K562 (cell line): ENCODE results near the gene ITPR2. TPM values are rescaled to one million over a fixed set of nuclear protein-coding genes. Genes with fewer than 3 reads are reported as not detected.
A peak's percentile ranks its signal among the peaks of the same experiment; 100 is the strongest.

Experiments used
- ATAC-seq: fragments of 200-7000 bp; cut with Tn5 transposase; 3 replicates; pipeline ENCODE4 v1.9.1; 2020; ENCODE audit warnings: moderate library complexity
- BruUV-seq: library from RNA; stranded (reverse); fragments of 400-500 nt; replicated peaks from 2 replicates; lab custom pipeline; 2021; lab: Mats Ljungman, UMichigan
- CTCF ChIA-PET: fragments of 300-600 bp; formaldehyde crosslinking; extraction: SDS; loops from one replicate; lab custom pipeline; 2021; ENCODE audit warnings: low intra/inter-chr PET ratio; lab: Yijun Ruan, JAX
- POLR2A ChIA-PET: fragments of 300-600, 350-650 bp; sonication (Branson Sonifier 250); formaldehyde crosslinking; extraction: SDS; loops from one replicate; lab custom pipeline; 2021; ENCODE audit warnings: antibody characterized with exemption, inconsistent platforms; lab: Yijun Ruan, JAX
- DNase-seq, 4 experiments: peaks; one replicate each; pipeline versions ENCODE4 v3.0.0 to v3.0.0-alpha.2; 2011 to 2018; ENCODE audit warnings: low spot score in 3 of 4, mixed read lengths in 3 of 4; ENCODE audit errors: extremely low read depth in 1 of 4
- FAIRE-seq: peaks from 2 replicates; lab custom pipeline; 2011; peaks lifted over from hg19 to GRCh38; lab: Jason Lieb, UNC
- H2AFZ ChIP-seq: 2 replicates; pipeline ENCODE4 v1.6.0; 2011; ENCODE audit warnings: low read depth, low read length, control low read depth, inconsistent platforms
- H3K27ac ChIP-seq: fragments of 200-600 bp; 3 replicates; pipeline ENCODE4 v1.8.0; 2011; ENCODE audit warnings: low read depth, mild to moderate bottlenecking, control low read depth, inconsistent platforms, low read length, moderate library complexity, mixed read lengths; ENCODE audit errors: extremely low read depth
- H3K27me3 ChIP-seq, 2 experiments: fragments of 300-600 bp in 1 of 2; 2 replicates in 1 of 2; 3 replicates in 1 of 2; pipeline versions ENCODE4 v1.6.0 to v1.8.0; 2011; ENCODE audit warnings: inconsistent platforms in 2 of 2, low read length in 2 of 2, mild to moderate bottlenecking in 1 of 2, mixed read lengths in 1 of 2, moderate library complexity in 1 of 2; ENCODE audit not compliant: control insufficient read depth in 2 of 2, insufficient read depth in 2 of 2
- H3K36me3 ChIP-seq: fragments of 300-600 bp; 3 replicates; pipeline ENCODE4 v1.8.0; 2011; ENCODE audit warnings: mild to moderate bottlenecking, low read length, inconsistent platforms; ENCODE audit not compliant: control insufficient read depth, insufficient read depth
- H3K4me1 ChIP-seq, 2 experiments: fragments of 200-600 bp in 1 of 2; replicated peaks in 1 of 2; 2 replicates in 1 of 2; 3 replicates in 1 of 2; pipeline versions ENCODE4 v1.5.1 to v1.8.0; 2011; ENCODE audit warnings: inconsistent platforms in 2 of 2, low read length in 2 of 2, mild to moderate bottlenecking in 1 of 2, mixed read lengths in 1 of 2, moderate library complexity in 1 of 2; ENCODE audit not compliant: control insufficient read depth in 2 of 2, insufficient read depth in 2 of 2
- H3K4me2 ChIP-seq: 2 replicates; pipeline ENCODE4 v1.6.1; 2011; ENCODE audit warnings: low read length, control low read depth, inconsistent platforms, mixed read lengths; ENCODE audit not compliant: insufficient read depth
- H3K4me3 ChIP-seq: fragments of 200-600 bp; sonication (generic), shearing (Covaris generic); 2 replicates; pipeline ENCODE4 v1.5.1; 2016; ENCODE audit warnings: control low read depth, inconsistent platforms
- H3K79me2 ChIP-seq: fragments of 200-600 bp; 3 replicates; pipeline ENCODE4 v1.8.0; 2011; ENCODE audit warnings: low read length, inconsistent platforms; ENCODE audit not compliant: control insufficient read depth, insufficient read depth
- H3K9ac ChIP-seq, 2 experiments: 2 replicates each; pipeline versions ENCODE4 v1.6.0 to v1.6.1; 2011; ENCODE audit warnings: low read depth in 2 of 2, low read length in 2 of 2, control low read depth in 1 of 2, inconsistent platforms in 1 of 2, mild to moderate bottlenecking in 1 of 2, mixed read lengths in 1 of 2; ENCODE audit not compliant: insufficient read depth in 1 of 2
- H3K9me1 ChIP-seq: one replicate; pipeline ENCODE4 v1.6.0; 2011; ENCODE audit warnings: inconsistent platforms, mild to moderate bottlenecking, low read length, moderate library complexity; ENCODE audit not compliant: control insufficient read depth, insufficient read depth
- H3K9me3 ChIP-seq: replicated peaks from 2 replicates; pipeline ENCODE4 v1.5.1; 2011; ENCODE audit warnings: low read depth, low read length, inconsistent platforms; ENCODE audit not compliant: control insufficient read depth, insufficient read depth
- H4K20me1 ChIP-seq: replicated peaks from 2 replicates; pipeline ENCODE4 v1.6.1; 2011; ENCODE audit warnings: low read length, inconsistent platforms, mixed read lengths; ENCODE audit not compliant: control insufficient read depth, insufficient read depth
- ARID1B ChIP-seq: fragments of 450-650 bp; IDR thresholded peaks from 2 replicates; pipeline ENCODE4 v1.6.1; 2016; ENCODE audit warnings: antibody characterized with exemption, mild to moderate bottlenecking, inconsistent platforms
- ATF1 ChIP-seq, 2 experiments: fragments of 450-650 bp in 1 of 2; IDR thresholded peaks; 2 replicates each; pipeline ENCODE4 v1.6.1; 2016; ENCODE audit warnings: missing compliant biosample characterization in 1 of 2, missing genetic modification characterization in 1 of 2
- KDM1A ChIP-seq, 2 experiments: fragments of 450-650 bp; IDR thresholded peaks; 2 replicates each; pipeline ENCODE4 v1.6.1; 2016; ENCODE audit warnings: mild to moderate bottlenecking in 2 of 2
- SNIP1 ChIP-seq: fragments of 450-650 bp; IDR thresholded peaks from 2 replicates; pipeline ENCODE4 v1.7.1; 2017; ENCODE audit warnings: low read depth, mild to moderate bottlenecking
- WGBS: fragments of 100-300 bp; shearing (Covaris generic); methylation state at CpG from one replicate; pipeline ENCODE4 v1.1.6; 2016; ENCODE audit warnings: low coverage, mixed read lengths; ENCODE audit not compliant: insufficient coverage; ENCODE audit errors: missing lambda C conversion rate; 5-methylcytosine and 5-hydroxymethylcytosine counted together
- in situ Hi-C: fragments of 300-500 bp; cut with MboI; formaldehyde crosslinking; loops from 4 replicates; pipeline ENCODE4 v1.15.0; 2018; ENCODE audit warnings: inconsistent platforms, mixed read lengths
- intact Hi-C: fragments of 100-400 bp; cut with micrococcal nuclease; formaldehyde crosslinking; loops from 2 replicates; pipeline ENCODE4 v1.14.2; 2022
- polyA plus RNA-seq, 8 experiments: library from polyadenylated mRNA; depleted of rRNA in 4 of 8; stranded (reverse) in 5 of 8; unstranded in 3 of 8; fragments of >200 nt; fragmentation: Nextera tagmentation in 2 of 8; fragmentation: Illumina TruSeq in 1 of 8; extraction: Ambion mirVana in 2 of 8; extraction: Trizol in 1 of 8; gene quantifications; 2 replicates each; pipeline versions ENCODE4 v1.2.1 to v1.2.3, GENCODE V29; 2011 to 2014; ENCODE audit warnings: inconsistent platforms in 1 of 8, missing spikeins in 1 of 8
- total RNA-seq, 7 experiments: library from RNA; depleted of rRNA in 6 of 7; stranded (reverse); fragments of >200 nt in 6 of 7; fragmentation: Illumina TruSeq in 2 of 7; extraction: Trizol in 2 of 7; gene quantifications; 2 replicates each; pipeline versions ENCODE4 v1.2.1 to v1.2.3, GENCODE V29; 2011 to 2021; ENCODE audit warnings: low replicate concordance in 1 of 7
- TF ChIP-seq, protein P1 (sequence below), 2 experiments: fragments of 450-650 bp in 1 of 2; IDR thresholded peaks; 2 replicates each; pipeline ENCODE4 v1.6.1; 2011 to 2017; ENCODE audit warnings: low read depth in 2 of 2, antibody characterized with exemption in 1 of 2, borderline replicate concordance in 1 of 2, low read length in 1 of 2, mild to moderate bottlenecking in 1 of 2, mixed read lengths in 1 of 2; ENCODE audit not compliant: control insufficient read depth in 1 of 2
- TF ChIP-seq, protein P2 (sequence below): fragments of 450-650 bp; formaldehyde crosslinking; IDR thresholded peaks from 2 replicates; pipeline ENCODE4 v1.4.0; 2020; ENCODE audit warnings: mild to moderate bottlenecking, mixed read lengths
- TF ChIP-seq, protein P3 (sequence below): conservative IDR thresholded peaks from 2 replicates; pipeline ENCODE4 v1.6.1; 2011; ENCODE audit warnings: low read depth, mild to moderate bottlenecking, low read length; ENCODE audit not compliant: control insufficient read depth
- TF ChIP-seq, protein P4 (sequence below): fragments of 250-450 bp; sonication (Bioruptor Pico); IDR thresholded peaks from 2 replicates; pipeline ENCODE4 v1.4.0; 2020; ENCODE audit warnings: mild to moderate bottlenecking, moderate library complexity
- TF ChIP-seq, protein P5 (sequence below): fragments of 450-650 bp; formaldehyde crosslinking; IDR thresholded peaks from 2 replicates; pipeline ENCODE4 v1.4.0; 2022; ENCODE audit warnings: missing genetic modification characterization

The ITPR2 gene
- total and polyA plus RNA-seq, 9 of the 15 experiments (the other 6 are each of a cell fraction or from before 2014, with no cell fraction given), result 0.21 to 3.3 (median 0.95) TPM

DNA sequence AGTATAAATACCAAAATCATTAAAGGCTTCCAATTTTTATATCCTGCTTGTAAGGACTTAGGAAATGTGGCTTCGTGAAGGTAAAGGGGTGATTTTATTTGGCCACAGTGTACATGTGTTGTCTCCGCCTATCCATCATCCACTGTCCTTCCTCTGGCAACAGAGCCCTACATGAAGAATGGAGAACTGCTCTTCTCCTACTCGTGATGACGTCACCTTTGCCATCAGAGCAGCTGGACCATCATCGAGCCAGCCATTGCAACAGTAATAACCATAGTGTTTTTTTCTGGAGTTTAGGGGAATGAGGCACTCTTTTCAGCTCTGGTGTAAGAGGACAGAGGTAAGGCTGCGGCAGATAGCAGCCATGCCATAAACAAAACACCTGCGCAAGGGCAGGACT lies 19.2 kb downstream of the ITPR2 start:
- intact Hi-C loops (no loop called here), in situ Hi-C loops (no loop called here)
- Histone ChIP-seq H3K4me3 (no peak overlapping the region), H3K79me2 (no peaks in the 10 kb centered on the region), H3K9me1 (no peaks in the 10 kb centered on the region), H3K4me2 (no peak overlapping the region), H3K36me3 (no peaks in the 10 kb centered on the region), H4K20me1 (no peaks in the 10 kb centered on the region), H2AFZ (no peak overlapping the region), H3K27me3 (no peaks in the 10 kb centered on the region), H3K27ac (no peak overlapping the region), H3K9me3 (no peaks in the 10 kb centered on the region), H3K9ac (no peak overlapping the region), H3K4me1 (no peaks in the 10 kb centered on the region)
- FAIRE-seq (no peak), DNase-seq (no peak), ATAC-seq (no peak)
- CTCF ChIA-PET, result no interaction called here
- POLR2A ChIA-PET, result no interaction called here
- WGBS, result 21% methylated on average over 7 of the region's 7 CpGs
- no TSS peak for BruUV-seq
- TF ChIP-seq, protein P1, sequence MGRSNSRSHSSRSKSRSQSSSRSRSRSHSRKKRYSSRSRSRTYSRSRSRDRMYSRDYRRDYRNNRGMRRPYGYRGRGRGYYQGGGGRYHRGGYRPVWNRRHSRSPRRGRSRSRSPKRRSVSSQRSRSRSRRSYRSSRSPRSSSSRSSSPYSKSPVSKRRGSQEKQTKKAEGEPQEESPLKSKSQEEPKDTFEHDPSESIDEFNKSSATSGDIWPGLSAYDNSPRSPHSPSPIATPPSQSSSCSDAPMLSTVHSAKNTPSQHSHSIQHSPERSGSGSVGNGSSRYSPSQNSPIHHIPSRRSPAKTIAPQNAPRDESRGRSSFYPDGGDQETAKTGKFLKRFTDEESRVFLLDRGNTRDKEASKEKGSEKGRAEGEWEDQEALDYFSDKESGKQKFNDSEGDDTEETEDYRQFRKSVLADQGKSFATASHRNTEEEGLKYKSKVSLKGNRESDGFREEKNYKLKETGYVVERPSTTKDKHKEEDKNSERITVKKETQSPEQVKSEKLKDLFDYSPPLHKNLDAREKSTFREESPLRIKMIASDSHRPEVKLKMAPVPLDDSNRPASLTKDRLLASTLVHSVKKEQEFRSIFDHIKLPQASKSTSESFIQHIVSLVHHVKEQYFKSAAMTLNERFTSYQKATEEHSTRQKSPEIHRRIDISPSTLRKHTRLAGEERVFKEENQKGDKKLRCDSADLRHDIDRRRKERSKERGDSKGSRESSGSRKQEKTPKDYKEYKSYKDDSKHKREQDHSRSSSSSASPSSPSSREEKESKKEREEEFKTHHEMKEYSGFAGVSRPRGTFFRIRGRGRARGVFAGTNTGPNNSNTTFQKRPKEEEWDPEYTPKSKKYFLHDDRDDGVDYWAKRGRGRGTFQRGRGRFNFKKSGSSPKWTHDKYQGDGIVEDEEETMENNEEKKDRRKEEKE (IDR thresholded peaks at IDR 0.05; ENCODE audit: borderline replicate concordance in 1 of 2, control insufficient read depth in 1 of 2, low read depth in 2 of 2, low read length in 1 of 2), result no peak
- TF ChIP-seq ARID1B (no peak), SNIP1 (no peak), KDM1A (IDR thresholded peaks at IDR 0.05) (no peak), ATF1 (CRISPR knock-in tag; IDR thresholded peaks at IDR 0.05) (no peak), ATF1 (tag; IDR thresholded peaks at IDR 0.05) (peak; percentile 74)
- TF ChIP-seq, protein P2, sequence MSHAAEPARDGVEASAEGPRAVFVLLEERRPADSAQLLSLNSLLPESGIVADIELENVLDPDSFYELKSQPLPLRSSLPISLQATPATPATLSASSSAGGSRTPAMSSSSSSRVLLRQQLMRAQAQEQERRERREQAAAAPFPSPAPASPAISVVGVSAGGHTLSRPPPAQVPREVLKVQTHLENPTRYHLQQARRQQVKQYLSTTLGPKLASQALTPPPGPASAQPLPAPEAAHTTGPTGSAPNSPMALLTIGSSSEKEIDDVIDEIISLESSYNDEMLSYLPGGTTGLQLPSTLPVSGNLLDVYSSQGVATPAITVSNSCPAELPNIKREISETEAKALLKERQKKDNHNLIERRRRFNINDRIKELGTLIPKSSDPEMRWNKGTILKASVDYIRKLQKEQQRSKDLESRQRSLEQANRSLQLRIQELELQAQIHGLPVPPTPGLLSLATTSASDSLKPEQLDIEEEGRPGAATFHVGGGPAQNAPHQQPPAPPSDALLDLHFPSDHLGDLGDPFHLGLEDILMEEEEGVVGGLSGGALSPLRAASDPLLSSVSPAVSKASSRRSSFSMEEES (CRISPR knock-in tag), result no peak
- TF ChIP-seq, protein P3, sequence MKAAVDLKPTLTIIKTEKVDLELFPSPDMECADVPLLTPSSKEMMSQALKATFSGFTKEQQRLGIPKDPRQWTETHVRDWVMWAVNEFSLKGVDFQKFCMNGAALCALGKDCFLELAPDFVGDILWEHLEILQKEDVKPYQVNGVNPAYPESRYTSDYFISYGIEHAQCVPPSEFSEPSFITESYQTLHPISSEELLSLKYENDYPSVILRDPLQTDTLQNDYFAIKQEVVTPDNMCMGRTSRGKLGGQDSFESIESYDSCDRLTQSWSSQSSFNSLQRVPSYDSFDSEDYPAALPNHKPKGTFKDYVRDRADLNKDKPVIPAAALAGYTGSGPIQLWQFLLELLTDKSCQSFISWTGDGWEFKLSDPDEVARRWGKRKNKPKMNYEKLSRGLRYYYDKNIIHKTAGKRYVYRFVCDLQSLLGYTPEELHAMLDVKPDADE, result no peak
- TF ChIP-seq, protein P4, sequence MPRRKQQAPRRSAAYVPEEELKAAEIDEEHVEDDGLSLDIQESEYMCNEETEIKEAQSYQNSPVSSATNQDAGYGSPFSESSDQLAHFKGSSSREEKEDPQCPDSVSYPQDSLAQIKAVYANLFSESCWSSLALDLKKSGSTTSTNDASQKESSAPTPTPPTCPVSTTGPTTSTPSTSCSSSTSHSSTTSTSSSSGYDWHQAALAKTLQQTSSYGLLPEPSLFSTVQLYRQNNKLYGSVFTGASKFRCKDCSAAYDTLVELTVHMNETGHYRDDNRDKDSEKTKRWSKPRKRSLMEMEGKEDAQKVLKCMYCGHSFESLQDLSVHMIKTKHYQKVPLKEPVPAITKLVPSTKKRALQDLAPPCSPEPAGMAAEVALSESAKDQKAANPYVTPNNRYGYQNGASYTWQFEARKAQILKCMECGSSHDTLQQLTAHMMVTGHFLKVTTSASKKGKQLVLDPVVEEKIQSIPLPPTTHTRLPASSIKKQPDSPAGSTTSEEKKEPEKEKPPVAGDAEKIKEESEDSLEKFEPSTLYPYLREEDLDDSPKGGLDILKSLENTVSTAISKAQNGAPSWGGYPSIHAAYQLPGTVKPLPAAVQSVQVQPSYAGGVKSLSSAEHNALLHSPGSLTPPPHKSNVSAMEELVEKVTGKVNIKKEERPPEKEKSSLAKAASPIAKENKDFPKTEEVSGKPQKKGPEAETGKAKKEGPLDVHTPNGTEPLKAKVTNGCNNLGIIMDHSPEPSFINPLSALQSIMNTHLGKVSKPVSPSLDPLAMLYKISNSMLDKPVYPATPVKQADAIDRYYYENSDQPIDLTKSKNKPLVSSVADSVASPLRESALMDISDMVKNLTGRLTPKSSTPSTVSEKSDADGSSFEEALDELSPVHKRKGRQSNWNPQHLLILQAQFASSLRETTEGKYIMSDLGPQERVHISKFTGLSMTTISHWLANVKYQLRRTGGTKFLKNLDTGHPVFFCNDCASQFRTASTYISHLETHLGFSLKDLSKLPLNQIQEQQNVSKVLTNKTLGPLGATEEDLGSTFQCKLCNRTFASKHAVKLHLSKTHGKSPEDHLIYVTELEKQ (CRISPR knock-in tag), result no peak
- TF ChIP-seq, protein P5, sequence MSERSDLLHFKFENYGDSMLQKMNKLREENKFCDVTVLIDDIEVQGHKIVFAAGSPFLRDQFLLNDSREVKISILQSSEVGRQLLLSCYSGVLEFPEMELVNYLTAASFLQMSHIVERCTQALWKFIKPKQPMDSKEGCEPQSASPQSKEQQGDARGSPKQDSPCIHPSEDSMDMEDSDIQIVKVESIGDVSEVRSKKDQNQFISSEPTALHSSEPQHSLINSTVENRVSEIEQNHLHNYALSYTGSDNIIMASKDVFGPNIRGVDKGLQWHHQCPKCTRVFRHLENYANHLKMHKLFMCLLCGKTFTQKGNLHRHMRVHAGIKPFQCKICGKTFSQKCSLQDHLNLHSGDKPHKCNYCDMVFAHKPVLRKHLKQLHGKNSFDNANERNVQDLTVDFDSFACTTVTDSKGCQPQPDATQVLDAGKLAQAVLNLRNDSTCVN, result no peak
